Measurements from ENCODE around the gene CACNA1E. TPM values are rescaled to one million over a fixed set of nuclear protein-coding genes. Genes with fewer than 3 reads are reported as not detected.

The CACNA1E gene
- total RNA-seq, 1 experiment from 2014 or later: 0.46 TPM

GRCh38 chr1:181680871-181681270 is 197.6 kb downstream of the CACNA1E start:
- Histone ChIP-seq H3K27me3 (ENCODE audit: insufficient read depth, low read length) (no peaks in the 10 kb centered on the region), H2AFZ (ENCODE audit: low read length) (no peak overlapping the region), H2AK5ac (ENCODE audit: insufficient read length, low read length) (no peak overlapping the region), H3K79me2 (ENCODE audit: insufficient read depth, low read length) (no peaks in the 10 kb centered on the region), H3K27ac (ENCODE audit: insufficient read length, low read depth, low read length) (no peak overlapping the region), H2BK5ac (ENCODE audit: insufficient read length, low read length) (no peak overlapping the region), H3K4me1 (ENCODE audit: insufficient read depth, low read length) (no peaks in the 10 kb centered on the region), H4K5ac (ENCODE audit: insufficient read length, low read depth, low read length) (no peak overlapping the region), H3K56ac (ENCODE audit: insufficient read length, low read depth, low read length) (no peak overlapping the region), H3K4me2 (ENCODE audit: insufficient read depth, insufficient read length, low read length) (no peak overlapping the region), H4K8ac (replicated peaks; ENCODE audit: insufficient read length, low read depth, low read length) (no peak overlapping the region), H3T11ph (ENCODE audit: low read length) (no peak overlapping the region), H2BK15ac (ENCODE audit: low read depth, low read length) (no peak overlapping the region), H3K18ac (ENCODE audit: insufficient read length, low read depth, low read length) (no peak overlapping the region), H3K79me1 (ENCODE audit: insufficient read depth, low read depth, low read length, poor library complexity, severe bottlenecking) (no peaks in the 10 kb centered on the region), H3K14ac (ENCODE audit: insufficient read depth, low read length) (no peak overlapping the region), H2BK120ac (ENCODE audit: low read depth, low read length, poor library complexity, severe bottlenecking) (no peak overlapping the region), H3K9ac (ENCODE audit: extremely low read depth, insufficient read length, low read length) (no peak overlapping the region), H3K9me3 (ENCODE audit: control insufficient read depth, low read depth, low read length) (no peaks in the 10 kb centered on the region), H3K4ac (ENCODE audit: low read depth, low read length) (no peak overlapping the region), H3K23me2 (ENCODE audit: insufficient read length, low read depth, low read length, poor library complexity, severe bottlenecking) (no peaks in the 10 kb centered on the region), H4K20me1 (ENCODE audit: control insufficient read depth, insufficient read depth, insufficient read length) (no peaks in the 10 kb centered on the region), H3K23ac (ENCODE audit: insufficient read length, low read depth, low read length) (no peak overlapping the region), H2BK12ac (ENCODE audit: insufficient read length, low read depth, low read length) (no peak overlapping the region), H2BK20ac (ENCODE audit: low read depth, low read length, poor library complexity, severe bottlenecking) (no peak overlapping the region), H4K91ac (ENCODE audit: insufficient read length, low read depth, low read length) (no peak overlapping the region)
- H3K27ac Mint-ChIP-seq: no peak overlapping the region
- DNase-seq: no peak
- H3K9me3 Mint-ChIP-seq: no peaks in the 10 kb centered on the region
- H3K27me3 Mint-ChIP-seq (ENCODE audit: low read depth): no peaks in the 10 kb centered on the region; the same call in none of the 2 replicates
- H3K4me1 Mint-ChIP-seq: peaks cover 2 to 4% of the 10 kb centered on the region in 2 experiments; a peak in 3 of 4 replicates
- no peak overlapping the region for H3K4me3 Mint-ChIP-seq
- no peaks in the 10 kb centered on the region for H3K36me3 Mint-ChIP-seq (ENCODE audit: insufficient read depth in 1 of 3, low read depth in 3 of 3)
- TF ChIP-seq CTCF (conservative IDR thresholded peaks at IDR 0.05): no peak
- WGBS (ENCODE audit: extremely low coverage, insufficient read length, low lambda C conversion rate): no CpG with 5 or more reads among the region's 7 CpGs
